Measurements from ENCODE around the gene NOD2.

Gene NOD2

GRCh38 chr16:50718761-50719400 is 25.5 kb downstream of the NOD2 start:
- TF ChIP-seq CTCF (conservative IDR thresholded peaks at IDR 0.05) (no peak), ZFX (IDR thresholded peaks at IDR 0.05) (no peak)
- H3K27ac ChIP-seq: no peak overlapping the region

- TF ChIP-seq CTCF (conservative IDR thresholded peaks at IDR 0.05): no peak
- TF ChIP-seq ZFX (IDR thresholded peaks at IDR 0.05): no peak
- H3K27ac ChIP-seq: no peak overlapping the region
These were observed 26.3 kb downstream of the NOD2 start for GRCh38 chr16:50719401-50720337.

GRCh38 chr16:50721549-50722404 is 28.4 kb downstream of the NOD2 start:
- no peak overlapping the region for H3K27ac ChIP-seq
- TF ChIP-seq CTCF (conservative IDR thresholded peaks at IDR 0.05): no peak
- TF ChIP-seq ZFX (IDR thresholded peaks at IDR 0.05): no peak

GRCh38 chr16:50722405-50722737 is 29.0 kb downstream of the NOD2 start:
- TF ChIP-seq CTCF (conservative IDR thresholded peaks at IDR 0.05) (no peak), ZFX (IDR thresholded peaks at IDR 0.05) (no peak)
- H3K27ac ChIP-seq: no peak overlapping the region

GRCh38 chr16:50722960-50723359 is 29.6 kb downstream of the NOD2 start:
- no peak for TF ChIP-seq ZFX (IDR thresholded peaks at IDR 0.05)
- TF ChIP-seq CTCF (conservative IDR thresholded peaks at IDR 0.05): no peak
- H3K27ac ChIP-seq: no peak overlapping the region

- TF ChIP-seq ZFX (IDR thresholded peaks at IDR 0.05): no peak
- TF ChIP-seq CTCF (conservative IDR thresholded peaks at IDR 0.05): no peak
- H3K27ac ChIP-seq: no peak overlapping the region
These were observed 30.9 kb downstream of the NOD2 start for GRCh38 chr16:50724306-50724705.

Measured in C4-2B (cell line).